Naive thymus-derived CD8-positive, alpha-beta T cell (primary cell): ENCODE data around the gene ABT1. TPM values are rescaled to one million over a fixed set of nuclear protein-coding genes. Genes with fewer than 3 reads are reported as not detected.
A peak's percentile ranks its signal among the peaks of the same experiment; 100 is the strongest.

Source experiments
- ATAC-seq, 2 donors: fragments of 150-1000 bp; cut with Tn5 transposase in 1 of 2; sonication (Bioruptor Pico), chemical (Tn5 transposase) in 1 of 2; 1 replicate in 1 of 2; 2 replicates in 1 of 2; pipeline ENCODE4 v1.10.0; 2021; ENCODE audit warnings: mild to moderate bottlenecking in 2 of 2, moderate library complexity in 2 of 2
- POLR2A ChIA-PET: fragments of 350-600 bp; sonication (Branson Sonifier 250); formaldehyde crosslinking; loops from one replicate; lab custom pipeline; 2021; ENCODE audit warnings: antibody characterized with exemption; lab: Charles Lee
- DNase-seq, 10 donors: peaks; one replicate each; pipeline versions ENCODE4 v3.0.0 to v3.0.0-alpha.2; 2020 to 2022
- H3K27ac Mint-ChIP-seq, 10 donors: one replicate each; pipeline ENCODE4 v1.8.0; 2020 to 2022; ENCODE audit warnings: mild to moderate bottlenecking in 10 of 10, mixed read lengths in 10 of 10, moderate library complexity in 4 of 10, inconsistent platforms in 1 of 10
- H3K27me3 Mint-ChIP-seq, 5 donors: one replicate each; pipeline ENCODE4 v1.8.0; 2021 to 2022; ENCODE audit warnings: mixed read lengths in 5 of 5
- H3K36me3 Mint-ChIP-seq, 3 donors: one replicate each; pipeline ENCODE4 v1.8.0; 2020 to 2022; ENCODE audit warnings: mixed read lengths in 3 of 3, mild to moderate bottlenecking in 2 of 3, inconsistent platforms in 1 of 3
- H3K4me1 Mint-ChIP-seq, 4 donors: one replicate each; pipeline ENCODE4 v1.8.0; 2021 to 2022; ENCODE audit warnings: mixed read lengths in 4 of 4
- H3K4me3 Mint-ChIP-seq, 10 donors: one replicate each; pipeline ENCODE4 v1.8.0; 2020 to 2022; ENCODE audit warnings: mild to moderate bottlenecking in 10 of 10, mixed read lengths in 10 of 10, moderate library complexity in 6 of 10, inconsistent platforms in 1 of 10
- H3K9me3 Mint-ChIP-seq, 9 donors: one replicate each; pipeline ENCODE4 v1.8.0; 2020 to 2022; ENCODE audit warnings: mixed read lengths in 9 of 9, mild to moderate bottlenecking in 3 of 9, inconsistent platforms in 1 of 9, moderate library complexity in 1 of 9
- polyA plus RNA-seq, 3 donors: library from polyadenylated mRNA; unstranded; fragments of 300-500 nt; fragmentation: Illumina TruSeq; gene quantifications; one replicate each; pipeline ENCODE4 v1.2.3, GENCODE V29; 2021
- total RNA-seq, 8 experiments: library from RNA in 2 of 8; stranded (reverse) in 2 of 8; gene quantifications; one replicate each; pipeline ENCODE4 v1.2.3 and lab custom pipeline; 2021 to 2026

ABT1 gene
- total and polyA plus RNA-seq, 5 experiments from 2014 or later = 36.7 to 43.6 (median 41.8) TPM

DNA sequence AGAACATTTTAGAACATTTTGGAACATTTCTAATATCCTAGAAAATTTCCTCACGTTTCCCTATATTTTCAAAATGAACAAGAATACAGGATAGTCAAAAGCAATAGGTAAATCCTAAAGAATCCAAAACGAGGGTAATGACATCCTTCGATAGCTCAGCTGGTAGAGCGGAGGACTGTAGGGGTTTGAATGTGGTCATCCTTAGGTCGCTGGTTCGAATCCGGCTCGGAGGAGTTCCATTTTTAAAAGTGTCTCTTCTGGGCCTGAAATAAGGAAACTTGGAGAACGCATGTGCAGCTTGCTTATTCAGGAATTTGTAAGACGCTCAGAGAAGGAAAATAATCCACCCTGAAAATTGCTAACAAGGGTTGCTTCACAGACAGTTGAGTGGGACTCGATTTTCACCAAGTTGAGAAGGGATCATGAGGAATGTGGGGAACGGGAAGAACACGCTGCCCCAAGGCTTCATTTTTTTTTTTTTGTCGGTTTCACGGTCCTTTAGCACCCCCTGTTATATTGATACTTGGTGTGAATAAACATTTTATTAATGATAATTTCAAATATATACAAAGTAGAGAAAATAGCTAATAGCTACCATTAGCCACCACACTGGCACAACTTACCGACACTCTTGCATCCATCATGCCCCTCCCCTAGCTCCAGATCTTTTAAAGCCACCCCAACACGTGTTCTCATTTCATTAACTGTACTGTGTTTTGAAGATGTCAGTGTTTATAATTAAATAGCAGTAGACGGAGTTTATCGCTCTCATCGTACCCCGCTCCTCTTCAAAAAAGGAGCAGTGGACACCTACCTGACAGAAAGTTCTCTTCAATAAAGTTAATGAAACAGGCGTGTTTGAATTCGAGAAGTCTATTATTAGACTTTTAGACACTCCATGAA, 1.8 kb upstream of the ABT1 start:
- H3K36me3 Mint-ChIP-seq = peaks cover 0 to 21% (median 9%) of the 10 kb centered on the region in 3 donors
- peaks cover 6 to 25% (median 16%) of the 10 kb centered on the region in 4 donors for H3K4me1 Mint-ChIP-seq
- H3K27me3 Mint-ChIP-seq = peaks cover 6 to 37% (median 20%) of the 10 kb centered on the region in 5 donors
- POLR2A ChIA-PET = interaction anchor here (0.6 to 1.6 kb wide), 13 partner anchors 23 to 1296 kb away, joined by 3 to 7 read pairs (median 3); partner anchors contain the start of gene HMGN4
- DNase-seq (peak in 1 of 10 donors; percentile 16), ATAC-seq (no peak)
- peak overlapping the region in 2 of 10 donors; percentile 43 to 86 for H3K27ac Mint-ChIP-seq
- H3K9me3 Mint-ChIP-seq = no peaks in the 10 kb centered on the region
- H3K4me3 Mint-ChIP-seq = peak overlapping the region in 5 of 10 donors; percentile 11 to 30 (median 23)

DNA sequence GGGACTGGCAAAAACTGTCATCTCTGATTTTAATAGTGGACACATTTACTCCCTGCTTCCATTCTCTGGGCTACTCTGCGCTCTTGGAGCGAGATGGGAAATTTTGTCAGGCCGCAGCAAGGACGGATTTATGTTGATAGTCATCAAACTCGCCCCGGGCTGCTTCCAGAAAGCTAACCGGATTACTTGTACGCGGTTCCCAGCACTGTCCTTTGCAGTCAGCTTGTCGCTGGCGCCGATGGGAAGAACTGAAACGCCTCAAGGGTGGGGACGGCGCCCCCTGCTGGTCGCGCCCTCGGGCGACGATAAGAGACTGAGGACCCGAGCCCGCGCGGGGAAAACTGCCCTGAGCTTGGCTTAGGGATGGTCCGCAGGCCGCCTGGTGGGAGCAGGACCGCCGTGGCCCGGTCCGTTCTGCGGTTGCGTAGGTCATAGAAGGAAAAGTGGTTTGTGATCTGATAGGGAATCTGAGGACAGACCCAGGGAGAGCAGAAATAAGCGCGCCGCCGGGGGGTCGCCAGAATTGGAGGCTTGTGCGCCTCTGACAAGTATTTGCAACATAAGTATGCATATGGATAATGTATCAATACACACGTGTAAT, 984 bp upstream of the ABT1 start:
- peaks cover 0 to 28% (median 9%) of the 10 kb centered on the region in 3 donors for H3K36me3 Mint-ChIP-seq
- H3K27ac Mint-ChIP-seq = no peak overlapping the region
- no peak overlapping the region for H3K4me3 Mint-ChIP-seq
- peaks cover 6 to 27% (median 20%) of the 10 kb centered on the region in 4 donors for H3K4me1 Mint-ChIP-seq
- POLR2A ChIA-PET = interaction anchor here (0.6 to 2.2 kb wide), 11 partner anchors 24 to 1270 kb away, joined by 3 to 5 read pairs (median 4); partner anchors contain the start of gene HMGN4
- H3K27me3 Mint-ChIP-seq = peaks cover 6 to 33% (median 20%) of the 10 kb centered on the region in 5 donors
- ATAC-seq (peak; percentile 44 to 58), DNase-seq (peak; percentile 68 to 91 (median 83))
- no peaks in the 10 kb centered on the region for H3K9me3 Mint-ChIP-seq

- Mint-ChIP-seq H3K4me3 (no peak overlapping the region), H3K27me3 (peaks cover 0 to 20% (median 14%) of the 10 kb centered on the region in 5 donors), H3K36me3 (peaks cover 0 to 33% (median 9%) of the 10 kb centered on the region in 3 donors), H3K9me3 (no peaks in the 10 kb centered on the region), H3K27ac (no peak overlapping the region), H3K4me1 (peaks cover 6 to 28% (median 21%) of the 10 kb centered on the region in 4 donors)
- no peak for DNase-seq
- ATAC-seq = no peak
- POLR2A ChIA-PET = interaction anchor here (2.2 kb wide), 1 partner anchor 28 kb away, joined by 5 read pairs; no protein-coding TSS in a partner anchor
These were observed 625 bp downstream of the ABT1 start for GRCh38 chr6:26597389-26597766.

- H3K36me3 Mint-ChIP-seq = peaks cover 0 to 33% (median 9%) of the 10 kb centered on the region in 3 donors
- no peak overlapping the region for H3K4me3 Mint-ChIP-seq
- peaks cover 0 to 19% (median 14%) of the 10 kb centered on the region in 5 donors for H3K27me3 Mint-ChIP-seq
- peaks cover 8 to 28% (median 21%) of the 10 kb centered on the region in 4 donors for H3K4me1 Mint-ChIP-seq
- POLR2A ChIA-PET = interaction anchor here (2.2 kb wide), 1 partner anchor 29 kb away, joined by 5 read pairs; no protein-coding TSS in a partner anchor
- H3K9me3 Mint-ChIP-seq = no peaks in the 10 kb centered on the region
- H3K27ac Mint-ChIP-seq = peak overlapping the region in 4 of 10 donors; percentile 53 to 95 (median 88)
- ATAC-seq = no peak
- DNase-seq = no peak
These were observed 1.1 kb downstream of the ABT1 start for GRCh38 chr6:26597821-26598220.

- Mint-ChIP-seq H3K27me3 (peaks cover 0 to 17% (median 13%) of the 10 kb centered on the region in 5 donors), H3K27ac (peak overlapping the region in 6 of 10 donors; percentile 53 to 95 (median 88)), H3K4me3 (no peak overlapping the region), H3K9me3 (no peaks in the 10 kb centered on the region), H3K36me3 (peaks cover 0 to 33% (median 9%) of the 10 kb centered on the region in 3 donors), H3K4me1 (peaks cover 8 to 28% (median 21%) of the 10 kb centered on the region in 4 donors)
- DNase-seq (no peak), ATAC-seq (no peak)
- POLR2A ChIA-PET = no interaction called here
These were observed 1.5 kb downstream of the ABT1 start for GRCh38 chr6:26598267-26598666.

- Mint-ChIP-seq H3K27ac (peak overlapping the region in 6 of 10 donors; percentile 53 to 88 (median 74)), H3K9me3 (no peaks in the 10 kb centered on the region), H3K36me3 (peaks cover 0 to 33% (median 9%) of the 10 kb centered on the region in 3 donors), H3K4me1 (peaks cover 8 to 28% (median 21%) of the 10 kb centered on the region in 4 donors), H3K4me3 (peak overlapping the region in 6 of 10 donors; percentile 0 to 48 (median 28)), H3K27me3 (peaks cover 0 to 9% (median 6%) of the 10 kb centered on the region in 5 donors)
- DNase-seq = no peak
- POLR2A ChIA-PET = no interaction called here
- no peak for ATAC-seq
These were observed 2.4 kb downstream of the ABT1 start for GRCh38 chr6:26599134-26599533.

DNA sequence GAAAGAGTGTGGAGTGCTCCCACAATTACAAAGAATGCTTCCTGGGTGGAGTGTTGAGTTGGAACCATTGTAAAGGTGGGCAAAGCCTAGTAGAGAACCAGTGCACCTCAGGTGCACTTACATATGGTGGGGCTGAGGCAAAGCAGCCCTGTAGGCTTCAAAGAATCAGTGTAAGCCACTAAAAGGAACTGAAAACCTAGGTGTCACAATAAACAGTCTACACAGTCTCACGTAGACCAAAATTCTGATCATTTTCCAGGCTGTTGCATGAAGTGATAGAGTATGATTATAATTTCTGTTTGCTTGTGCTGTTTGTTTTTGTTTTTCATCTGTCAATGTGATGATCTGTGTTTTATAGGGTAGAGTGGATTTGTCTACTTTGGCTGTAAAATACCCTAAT, 2.8 kb downstream of the ABT1 start:
- POLR2A ChIA-PET = interaction anchor here (0.6 kb wide), 1 partner anchor 10 kb away, joined by 3 read pairs; no protein-coding TSS in a partner anchor

DNA sequence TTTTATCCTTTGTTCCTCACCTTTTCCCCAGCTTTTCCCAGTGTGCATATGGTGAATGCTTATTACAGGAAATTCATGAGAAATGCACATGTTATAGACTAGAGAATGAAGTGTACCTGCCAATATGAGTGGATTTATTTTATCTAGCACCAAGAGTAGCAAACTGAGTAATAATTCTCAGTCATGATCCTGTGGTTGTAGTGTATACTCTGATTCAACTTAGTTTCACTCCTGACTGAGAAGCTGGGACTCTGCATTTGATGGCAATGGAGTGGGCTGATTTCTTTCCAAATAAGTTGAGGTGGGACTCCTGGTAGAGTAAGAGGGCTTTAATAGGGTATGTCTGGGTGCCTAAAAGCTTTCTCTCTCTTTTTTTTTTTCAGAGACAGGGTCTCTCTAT, 4.0 kb downstream of the ABT1 start:
- no peaks in the 10 kb centered on the region for H3K9me3 Mint-ChIP-seq
- H3K4me3 Mint-ChIP-seq = no peak overlapping the region
- peaks cover 8 to 26% (median 20%) of the 10 kb centered on the region in 4 donors for H3K4me1 Mint-ChIP-seq
- H3K36me3 Mint-ChIP-seq = peaks cover 0 to 33% (median 9%) of the 10 kb centered on the region in 3 donors
- DNase-seq (no peak), ATAC-seq (no peak)
- no peaks in the 10 kb centered on the region for H3K27me3 Mint-ChIP-seq
- peak overlapping the region in 8 of 10 donors; percentile 29 to 87 (median 56) for H3K27ac Mint-ChIP-seq
- POLR2A ChIA-PET = interaction anchor here (0.6 to 1.3 kb wide), 3 partner anchors 9 to 1220 kb away, joined by 3 to 6 read pairs (median 3); no protein-coding TSS in a partner anchor

More for the DNA sequence above, 2.8 kb downstream of the ABT1 start:
- peaks cover 8 to 28% (median 21%) of the 10 kb centered on the region in 4 donors for H3K4me1 Mint-ChIP-seq
- ATAC-seq = no peak
- H3K27me3 Mint-ChIP-seq = peaks cover 0 to 4% (median 3%) of the 10 kb centered on the region in 5 donors
- no peak for DNase-seq
- no peaks in the 10 kb centered on the region for H3K9me3 Mint-ChIP-seq
- H3K27ac Mint-ChIP-seq = peak overlapping the region in 8 of 10 donors; percentile 53 to 88 (median 74)
- peak overlapping the region in 3 of 10 donors; percentile 8 to 39 (median 34) for H3K4me3 Mint-ChIP-seq
- H3K36me3 Mint-ChIP-seq = peaks cover 0 to 33% (median 9%) of the 10 kb centered on the region in 3 donors

GRCh38 chr6:26602262-26602661, 5.5 kb downstream of the ABT1 start:
- POLR2A ChIA-PET = no interaction called here
- H3K4me1 Mint-ChIP-seq = peaks cover 8 to 27% (median 20%) of the 10 kb centered on the region in 4 donors
- DNase-seq (no peak), ATAC-seq (no peak)
- no peaks in the 10 kb centered on the region for H3K9me3 Mint-ChIP-seq
- no peaks in the 10 kb centered on the region for H3K27me3 Mint-ChIP-seq
- no peak overlapping the region for H3K4me3 Mint-ChIP-seq
- peak overlapping the region in 5 of 10 donors; percentile 30 to 72 (median 55) for H3K27ac Mint-ChIP-seq
- H3K36me3 Mint-ChIP-seq = peaks cover 0 to 33% (median 9%) of the 10 kb centered on the region in 3 donors

DNA sequence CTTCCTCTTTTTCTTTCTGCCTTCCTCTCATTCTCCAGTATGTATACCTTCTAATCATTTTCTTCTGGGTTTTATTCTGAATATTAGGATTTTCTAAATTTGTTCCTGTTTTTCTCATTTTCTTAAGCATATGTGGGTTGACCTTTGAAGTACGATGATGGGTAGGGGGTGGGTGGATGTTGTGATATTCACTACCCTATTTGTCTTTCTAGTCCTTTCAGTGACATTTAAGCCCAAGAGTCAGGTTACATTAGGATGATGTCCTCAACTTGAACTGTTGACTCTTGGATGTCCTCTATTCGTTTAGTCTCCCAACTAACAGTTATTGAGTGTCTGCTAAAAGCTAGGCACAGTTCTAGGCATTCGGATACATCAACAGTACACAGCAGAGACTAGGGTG, 7.3 kb downstream of the ABT1 start:
- no peak overlapping the region for H3K4me3 Mint-ChIP-seq
- H3K27ac Mint-ChIP-seq = peak overlapping the region in 9 of 10 donors; percentile 4 to 77 (median 34)
- H3K9me3 Mint-ChIP-seq = no peaks in the 10 kb centered on the region
- H3K27me3 Mint-ChIP-seq = no peaks in the 10 kb centered on the region
- POLR2A ChIA-PET = no interaction called here
- peaks cover 0 to 22% (median 4%) of the 10 kb centered on the region in 3 donors for H3K36me3 Mint-ChIP-seq
- ATAC-seq = no peak
- H3K4me1 Mint-ChIP-seq = peaks cover 7 to 27% (median 19%) of the 10 kb centered on the region in 4 donors
- no peak for DNase-seq

GRCh38 chr6:26604797-26605196, 8.0 kb downstream of the ABT1 start:
- H3K36me3 Mint-ChIP-seq = peaks cover 0 to 14% (median 0%) of the 10 kb centered on the region in 3 donors
- no peak overlapping the region for H3K4me3 Mint-ChIP-seq
- H3K27ac Mint-ChIP-seq = peak overlapping the region in 3 of 10 donors; percentile 34 to 77 (median 37)
- DNase-seq (no peak), ATAC-seq (no peak)
- no peaks in the 10 kb centered on the region for H3K27me3 Mint-ChIP-seq
- H3K9me3 Mint-ChIP-seq = no peaks in the 10 kb centered on the region
- peaks cover 9 to 20% (median 12%) of the 10 kb centered on the region in 4 donors for H3K4me1 Mint-ChIP-seq
- POLR2A ChIA-PET = interaction anchor here (0.6 kb wide), 1 partner anchor 1176 kb away, joined by 3 read pairs; no protein-coding TSS in a partner anchor
